ENCODE results near the gene TFAP2E.

TFAP2E gene

GRCh38 chr1:35532497-35533223, 40.5 kb upstream of the TFAP2E start:
- DNase-seq = no peak
- Histone ChIP-seq H3K4me1 (no peaks in the 10 kb centered on the region), H3K4me3 (ENCODE audit: low read depth, low read length) (no peak overlapping the region), H3K9me3 (no peaks in the 10 kb centered on the region), H3K27me3 (no peaks in the 10 kb centered on the region), H3K36me3 (no peaks in the 10 kb centered on the region)
- TF ChIP-seq, protein P1, sequence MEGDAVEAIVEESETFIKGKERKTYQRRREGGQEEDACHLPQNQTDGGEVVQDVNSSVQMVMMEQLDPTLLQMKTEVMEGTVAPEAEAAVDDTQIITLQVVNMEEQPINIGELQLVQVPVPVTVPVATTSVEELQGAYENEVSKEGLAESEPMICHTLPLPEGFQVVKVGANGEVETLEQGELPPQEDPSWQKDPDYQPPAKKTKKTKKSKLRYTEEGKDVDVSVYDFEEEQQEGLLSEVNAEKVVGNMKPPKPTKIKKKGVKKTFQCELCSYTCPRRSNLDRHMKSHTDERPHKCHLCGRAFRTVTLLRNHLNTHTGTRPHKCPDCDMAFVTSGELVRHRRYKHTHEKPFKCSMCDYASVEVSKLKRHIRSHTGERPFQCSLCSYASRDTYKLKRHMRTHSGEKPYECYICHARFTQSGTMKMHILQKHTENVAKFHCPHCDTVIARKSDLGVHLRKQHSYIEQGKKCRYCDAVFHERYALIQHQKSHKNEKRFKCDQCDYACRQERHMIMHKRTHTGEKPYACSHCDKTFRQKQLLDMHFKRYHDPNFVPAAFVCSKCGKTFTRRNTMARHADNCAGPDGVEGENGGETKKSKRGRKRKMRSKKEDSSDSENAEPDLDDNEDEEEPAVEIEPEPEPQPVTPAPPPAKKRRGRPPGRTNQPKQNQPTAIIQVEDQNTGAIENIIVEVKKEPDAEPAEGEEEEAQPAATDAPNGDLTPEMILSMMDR (IDR thresholded peaks at IDR 0.05; ENCODE audit: low read depth, low read length) = no peak

DNA sequence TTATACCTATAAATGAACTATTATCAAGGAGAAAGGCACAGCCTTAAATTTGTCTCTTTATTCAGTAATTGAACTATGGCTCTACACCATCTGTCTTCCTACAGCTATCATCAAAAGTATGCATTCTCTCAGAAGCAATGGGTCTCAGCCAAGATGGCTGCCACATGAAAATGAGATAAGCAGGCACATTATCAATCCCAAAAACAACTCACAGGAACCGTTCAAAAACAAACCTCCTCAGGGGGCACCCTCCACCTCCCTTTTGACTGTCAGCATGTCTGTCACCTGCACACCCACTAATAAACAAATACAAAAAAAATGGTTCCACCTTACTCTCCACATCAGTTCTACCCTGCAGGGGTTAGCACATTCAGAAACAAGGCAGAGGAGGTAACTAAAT, 39.5 kb upstream of the TFAP2E start:
- Histone ChIP-seq H3K4me1 (no peaks in the 10 kb centered on the region), H3K36me3 (no peaks in the 10 kb centered on the region), H3K4me3 (ENCODE audit: low read depth, low read length) (no peak overlapping the region), H3K27me3 (no peaks in the 10 kb centered on the region), H3K9me3 (no peaks in the 10 kb centered on the region)
- no peak for DNase-seq
- TF ChIP-seq, protein P1 (IDR thresholded peaks at IDR 0.05; ENCODE audit: low read depth, low read length) = no peak

DNA sequence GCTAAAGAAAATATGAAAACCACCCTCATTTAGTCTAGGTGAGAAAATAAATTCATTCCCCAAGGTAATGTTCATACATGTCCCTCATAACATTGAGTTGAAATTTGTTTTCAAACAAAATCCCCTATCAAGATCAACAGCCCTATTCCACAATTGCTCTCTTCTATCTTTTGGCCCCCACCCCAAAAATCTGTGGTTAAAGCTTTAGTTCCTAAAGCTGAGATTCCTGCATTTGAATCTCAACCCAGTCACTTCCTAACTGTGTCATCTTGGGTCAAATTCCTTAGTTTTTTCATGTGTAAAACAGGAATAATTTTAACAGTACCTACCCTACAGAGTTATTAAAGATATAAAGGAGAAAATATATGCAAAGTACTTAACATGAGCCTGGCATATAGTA, 37.9 kb upstream of the TFAP2E start:
- H3K4me1 ChIP-seq = no peaks in the 10 kb centered on the region
- no peak for DNase-seq
- no peaks in the 10 kb centered on the region for H3K27me3 ChIP-seq
- H3K4me3 ChIP-seq (ENCODE audit: low read depth, low read length) = no peak overlapping the region
- TF ChIP-seq, protein P1 (IDR thresholded peaks at IDR 0.05; ENCODE audit: low read depth, low read length) = no peak
- H3K36me3 ChIP-seq = no peaks in the 10 kb centered on the region
- H3K9me3 ChIP-seq = no peaks in the 10 kb centered on the region

GRCh38 chr1:35536556-35537162, 36.5 kb upstream of the TFAP2E start:
- Histone ChIP-seq H3K4me3 (ENCODE audit: low read depth, low read length) (no peak overlapping the region), H3K9me3 (no peaks in the 10 kb centered on the region), H3K4me1 (no peaks in the 10 kb centered on the region), H3K27me3 (no peaks in the 10 kb centered on the region), H3K36me3 (no peaks in the 10 kb centered on the region)
- TF ChIP-seq, protein P1 (IDR thresholded peaks at IDR 0.05; ENCODE audit: low read depth, low read length) = no peak
- no peak for DNase-seq

GRCh38 chr1:35537806-35538205, 35.3 kb upstream of the TFAP2E start:
- no peak overlapping the region for H3K4me3 ChIP-seq (ENCODE audit: low read depth, low read length)
- TF ChIP-seq, protein P1 (IDR thresholded peaks at IDR 0.05; ENCODE audit: low read depth, low read length) = no peak
- H3K36me3 ChIP-seq = no peaks in the 10 kb centered on the region

More at GRCh38 chr1:35537806-35538205, 35.3 kb upstream of the TFAP2E start:
- DNase-seq = no peak
- Histone ChIP-seq H3K27me3 (no peaks in the 10 kb centered on the region), H3K9me3 (no peaks in the 10 kb centered on the region), H3K4me1 (no peaks in the 10 kb centered on the region)

All from BE2C (cell line).